HG02678 (cell line): Measurements from ENCODE around the gene TIFAB.
"Not testable (repeated sequence)": the region's sequence is repeated elsewhere in the genome, so short reads cannot be mapped to it uniquely, and the experiment has no call there.

Source experiments
- ATAC-seq: cut with Tn5 transposase; IDR thresholded peaks from one replicate; pipeline ENCODE4 v1.9.1; 2021; ENCODE audit warnings: mild to moderate bottlenecking, moderate library complexity; ENCODE audit not compliant: unreplicated experiment

Gene TIFAB

GRCh38 chr5:135452321-135453030 is at the start of gene TIFAB:
TIFAB (minus strand) TSS chr5:135452351; CDS start chr5:135449939, 2,412 bp downstream.
- no peak for ATAC-seq

GRCh38 chr5:135498637-135498995 is 46.5 kb upstream of the TIFAB start:
- no peak for ATAC-seq

GRCh38 chr5:135497971-135498636 is 46.0 kb upstream of the TIFAB start:
- ATAC-seq: no peak

- ATAC-seq: not testable (repeated sequence)
These were observed 43.4 kb upstream of the TIFAB start for GRCh38 chr5:135495531-135495930.

- no peak for ATAC-seq
These were observed 42.0 kb upstream of the TIFAB start for GRCh38 chr5:135494196-135494595.

- no peak for ATAC-seq
These were observed 41.4 kb upstream of the TIFAB start for GRCh38 chr5:135493406-135494180.

- ATAC-seq: no peak
These were observed 40.1 kb upstream of the TIFAB start for GRCh38 chr5:135492319-135492626.

GRCh38 chr5:135491552-135492318 is 39.6 kb upstream of the TIFAB start:
- no peak for ATAC-seq

- ATAC-seq: no peak
These were observed 38.9 kb upstream of the TIFAB start for GRCh38 chr5:135491038-135491551.

GRCh38 chr5:135490245-135491037 is 38.3 kb upstream of the TIFAB start:
- no peak for ATAC-seq

GRCh38 chr5:135489466-135490244 is 37.5 kb upstream of the TIFAB start:
- no peak for ATAC-seq

- no peak for ATAC-seq
These were observed 36.7 kb upstream of the TIFAB start for GRCh38 chr5:135488727-135489465.

GRCh38 chr5:135487839-135488514 is 35.8 kb upstream of the TIFAB start:
- no peak for ATAC-seq

GRCh38 chr5:135487037-135487395 is 34.9 kb upstream of the TIFAB start:
- no peak for ATAC-seq

- ATAC-seq: no peak
These were observed 34.2 kb upstream of the TIFAB start for GRCh38 chr5:135486131-135487036.

GRCh38 chr5:135484674-135485086 is 32.5 kb upstream of the TIFAB start:
- ATAC-seq: no peak

GRCh38 chr5:135483254-135483653 is 31.1 kb upstream of the TIFAB start:
- no peak for ATAC-seq
